GM18499 (cell line): ENCODE data around the gene C1QTNF4.
"Not testable (repeated sequence)": the region's sequence is repeated elsewhere in the genome, so short reads cannot be mapped to it uniquely, and the experiment has no call there.

ENCODE experiments used
- ATAC-seq: cut with Tn5 transposase; IDR thresholded peaks from one replicate; pipeline ENCODE4 v1.9.1; 2021; ENCODE audit warnings: moderate number of reproducible peaks; ENCODE audit not compliant: insufficient read depth, unreplicated experiment

C1QTNF4 gene

DNA sequence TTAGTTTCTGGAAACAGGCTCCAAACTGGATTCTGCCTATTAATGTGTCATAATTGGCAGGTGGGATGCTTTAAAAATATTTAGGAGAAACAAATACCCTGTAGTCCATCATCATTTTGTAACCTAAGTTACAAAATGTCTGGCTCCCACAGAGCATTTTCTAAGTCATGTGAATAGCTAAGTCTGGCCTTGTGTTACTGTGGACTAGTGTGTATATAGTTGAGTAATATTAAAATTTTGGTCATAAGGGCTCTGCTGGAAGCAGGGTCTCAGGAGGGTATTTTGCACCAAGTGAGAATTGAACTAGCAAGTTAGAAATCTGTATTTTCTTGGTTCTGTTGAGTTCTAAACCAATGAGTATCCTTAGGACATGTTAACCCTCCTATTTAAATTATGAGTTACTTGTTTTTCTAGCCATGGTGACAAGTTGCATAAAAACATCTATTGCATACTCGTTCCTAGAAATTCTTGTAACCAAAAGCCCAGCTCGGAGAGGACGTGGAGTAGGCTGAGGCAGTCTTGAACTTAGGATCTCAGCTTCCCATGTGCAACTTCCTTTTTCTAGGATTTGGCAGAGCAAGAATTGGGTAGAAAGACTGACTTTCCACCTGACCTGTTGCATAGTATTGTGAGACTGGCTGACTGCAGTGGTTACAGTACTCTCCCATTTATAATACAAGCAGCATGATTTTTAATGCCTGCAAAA lies 23.4 kb downstream of the C1QTNF4 start:
- no peak for ATAC-seq

GRCh38 chr11:47569646-47570045 lies 24.6 kb downstream of the C1QTNF4 start:
- no peak for ATAC-seq

GRCh38 chr11:47566149-47566698 lies 28.0 kb downstream of the C1QTNF4 start:
- ATAC-seq = no peak

- ATAC-seq = no peak
Measured at GRCh38 chr11:47565340-47566148, 28.7 kb downstream of the C1QTNF4 start, which contains the start of gene PTPMT1. TSS of gene PTPMT1 (plus strand) at chr11:47565599. CDS start at chr11:47565623, 24 bp downstream.

- ATAC-seq = no peak
Measured at GRCh38 chr11:47564933-47565339, 29.3 kb downstream of the C1QTNF4 start.

- not testable (repeated sequence) for ATAC-seq
Measured at GRCh38 chr11:47564366-47564765, 29.8 kb downstream of the C1QTNF4 start.

- ATAC-seq = not testable (repeated sequence)
Measured at GRCh38 chr11:47562393-47562792, 31.8 kb downstream of the C1QTNF4 start.

- ATAC-seq = no peak
Measured at GRCh38 chr11:47560426-47560825, 33.8 kb downstream of the C1QTNF4 start.

- no peak for ATAC-seq
Measured at GRCh38 chr11:47558695-47559094, 35.5 kb downstream of the C1QTNF4 start.

GRCh38 chr11:47557004-47557403 lies 37.2 kb downstream of the C1QTNF4 start:
- not testable (repeated sequence) for ATAC-seq

- peak; percentile 25 for ATAC-seq
Measured at GRCh38 chr11:47553406-47553743, 40.8 kb downstream of the C1QTNF4 start.

DNA sequence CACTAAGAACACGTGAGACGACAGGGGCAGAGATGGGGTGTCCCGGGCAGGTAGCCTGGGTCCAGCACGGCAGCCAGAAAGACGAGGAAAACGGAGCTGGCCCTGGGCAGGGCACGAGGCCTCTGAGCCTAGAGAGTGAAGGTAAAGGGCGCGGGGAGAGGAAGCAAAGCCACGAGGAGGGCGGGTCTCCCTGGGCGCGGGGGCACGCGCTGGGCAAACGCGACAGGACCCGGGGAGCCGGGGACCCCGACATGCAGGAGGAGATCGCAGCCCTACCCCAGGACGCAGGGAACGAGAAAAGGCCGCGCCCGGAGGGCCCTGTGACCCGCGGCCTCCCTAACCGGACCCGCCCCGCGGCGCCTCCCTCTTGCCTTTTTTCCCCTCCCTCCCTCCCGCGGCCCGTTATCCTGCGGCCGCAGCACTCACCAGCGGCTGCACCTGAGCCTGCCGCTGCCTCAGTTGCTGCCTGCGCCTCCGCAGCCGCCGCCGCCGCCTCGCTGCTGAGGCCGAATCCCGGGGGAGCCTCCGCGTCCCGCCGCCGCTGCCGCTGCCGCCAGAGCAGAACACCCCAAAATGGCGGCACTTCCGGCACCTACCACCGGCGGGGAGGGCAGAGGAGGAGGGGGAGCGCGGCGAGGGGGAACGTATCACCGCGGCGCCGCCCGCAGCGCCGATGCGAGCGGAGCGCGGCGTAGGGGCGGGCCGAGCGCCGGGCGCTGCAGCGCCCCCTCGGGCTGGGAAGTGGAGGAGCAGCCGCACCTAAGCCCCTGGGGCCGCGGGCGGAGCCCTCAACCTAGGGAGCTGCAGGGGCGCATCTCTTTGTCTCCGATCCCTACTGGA lies 41.4 kb downstream of the C1QTNF4 start, which contains the start of gene CELF1:
TSS of gene CELF1 (minus strand) at position 567 of the 840 bp plus-strand sequence. CDS start 53,609 bp downstream, outside the sequence.
- ATAC-seq = peak; percentile 62

DNA sequence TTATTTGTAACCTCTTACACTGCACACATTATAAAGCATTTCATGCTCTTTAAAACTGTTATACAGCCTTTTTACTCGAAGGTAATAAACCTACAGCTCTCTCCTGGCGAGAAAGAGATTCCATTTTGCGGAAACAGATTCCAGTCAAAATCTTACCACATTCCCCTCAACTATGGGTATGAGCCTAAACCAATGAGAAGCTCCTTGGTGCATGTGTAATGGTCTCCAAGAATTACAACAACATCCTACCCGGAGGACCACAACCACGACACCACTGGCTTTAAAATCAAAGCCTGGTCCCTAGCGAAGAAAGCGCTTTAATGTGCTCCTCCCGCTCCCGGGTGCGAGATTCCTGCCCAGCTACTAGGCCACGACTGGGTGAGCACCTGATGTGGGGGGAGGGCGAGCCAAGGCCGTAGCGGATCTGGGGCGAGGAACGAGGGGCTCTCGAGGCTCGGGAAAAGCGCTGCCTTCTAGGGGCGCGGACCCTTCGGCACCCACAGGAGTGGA lies 42.1 kb downstream of the C1QTNF4 start:
- no peak for ATAC-seq

DNA sequence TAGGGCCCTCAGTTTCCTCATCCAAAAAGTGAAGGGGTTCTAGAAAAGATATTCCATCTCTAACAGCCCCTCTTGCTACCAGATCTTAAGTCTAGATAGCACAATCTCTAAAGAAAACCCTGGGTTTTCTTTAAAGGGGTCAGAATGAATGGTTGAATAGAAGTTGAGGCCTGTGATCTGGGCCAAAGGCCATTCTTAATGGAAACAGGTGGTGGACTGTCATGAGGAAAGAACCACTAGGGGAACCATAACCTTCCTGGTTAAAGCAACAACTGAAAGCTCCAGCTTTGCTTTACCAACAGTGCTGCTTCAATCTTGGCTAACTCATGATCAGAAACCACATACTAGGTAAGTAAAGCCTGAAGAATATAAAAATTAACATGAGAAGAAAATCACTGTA lies 43.1 kb downstream of the C1QTNF4 start:
- ATAC-seq = no peak

DNA sequence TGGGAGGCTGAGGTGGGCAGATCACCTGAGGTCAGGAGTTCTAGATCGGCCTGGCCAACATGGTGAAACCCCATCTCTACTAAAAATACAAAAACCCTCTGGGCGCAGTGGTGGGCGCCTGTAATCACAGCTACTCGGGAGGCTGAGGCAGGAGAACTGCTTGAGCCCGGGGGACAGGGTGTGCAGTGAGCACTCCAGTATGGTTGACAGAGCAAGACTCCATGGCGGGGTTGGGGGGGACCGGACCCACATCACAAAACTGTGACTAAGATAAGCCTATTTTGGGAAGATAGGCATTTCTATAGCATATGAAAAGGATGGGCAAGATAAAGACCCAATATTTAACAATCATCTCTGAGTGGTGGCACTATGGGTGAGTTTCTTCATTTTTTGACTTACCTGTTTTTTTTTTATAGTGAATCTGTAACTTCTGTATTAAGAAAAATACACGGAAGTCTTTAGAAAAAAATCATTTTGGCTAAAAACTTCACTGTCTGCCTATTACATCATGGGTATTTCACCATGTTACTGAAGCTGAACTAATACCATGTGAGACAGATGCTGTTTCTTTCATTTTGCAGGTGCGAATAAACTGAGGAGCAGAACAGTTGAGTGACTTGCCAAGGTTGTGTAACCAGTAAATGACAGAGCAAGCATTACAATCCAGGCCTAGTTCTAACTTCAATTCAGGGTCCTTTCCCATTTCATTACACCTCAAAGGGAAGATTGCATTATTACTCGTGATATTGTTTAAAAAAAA lies 43.7 kb downstream of the C1QTNF4 start:
- ATAC-seq = no peak

DNA sequence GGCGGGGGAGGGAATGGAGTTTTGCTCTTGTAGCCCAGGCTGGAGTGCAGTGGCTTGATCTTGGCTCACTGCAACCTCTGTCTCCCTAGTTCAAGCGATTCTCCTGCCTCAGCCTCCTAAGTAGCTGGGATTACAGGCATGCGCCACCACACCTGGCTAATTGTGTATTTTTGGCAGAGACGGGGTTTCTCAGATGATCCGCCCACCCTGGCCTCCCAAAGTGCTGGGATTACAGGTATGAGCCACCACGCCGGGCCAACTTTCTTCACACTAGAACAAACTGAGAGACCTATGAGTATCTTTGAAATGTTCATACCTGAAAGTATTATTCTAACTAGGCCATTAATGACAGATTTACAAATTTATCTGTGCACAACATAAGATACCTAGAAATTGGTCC lies 47.9 kb downstream of the C1QTNF4 start:
- not testable (repeated sequence) for ATAC-seq

- no peak for ATAC-seq
Measured at GRCh38 chr11:47545298-47545697, 48.9 kb downstream of the C1QTNF4 start.

DNA sequence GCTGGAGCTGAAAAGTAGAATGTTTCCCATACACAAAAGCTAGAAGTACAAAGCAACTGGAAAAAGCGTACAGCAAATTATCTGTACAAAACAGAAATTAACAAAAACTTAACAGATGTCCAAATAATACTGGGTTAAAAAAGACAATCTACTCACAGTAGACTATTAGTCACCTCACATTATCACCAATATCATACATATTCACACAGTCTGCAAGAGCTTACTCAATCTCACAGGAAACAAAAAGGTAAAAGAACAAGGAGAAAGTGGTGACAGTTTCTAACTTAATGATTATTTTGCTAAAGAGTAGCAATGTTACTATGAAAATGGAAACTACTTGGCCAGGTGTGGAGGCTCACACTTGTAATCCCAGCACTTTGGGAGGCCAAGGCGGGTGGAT lies 53.1 kb downstream of the C1QTNF4 start:
- no peak for ATAC-seq

DNA sequence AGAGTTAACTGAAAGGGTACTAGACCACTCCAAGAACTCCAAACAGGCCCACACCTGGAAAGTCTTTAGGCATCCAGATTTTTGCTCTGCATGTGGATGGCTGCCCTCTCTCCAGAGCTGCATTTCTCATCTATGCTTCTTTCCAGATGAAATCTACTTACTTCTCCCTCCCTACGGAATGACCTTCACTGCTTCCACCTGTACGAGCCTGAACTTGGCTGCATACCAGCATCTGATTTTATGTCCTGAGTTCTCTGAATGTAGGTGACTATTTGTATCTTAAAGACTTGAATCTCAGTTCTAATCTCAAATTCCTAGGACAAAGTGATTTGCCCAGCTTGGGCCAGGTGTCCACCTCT lies 54.6 kb downstream of the C1QTNF4 start:
- no peak for ATAC-seq
